Measurements from ENCODE around the gene MSRB3.

Gene MSRB3

GRCh38 chr12:65327207-65328076, 49.0 kb downstream of the MSRB3 start:
- DNase-seq, result no peak

- DNase-seq, result no peak
Observed at GRCh38 chr12:65329721-65330120, 51.2 kb downstream of the MSRB3 start.

- no peak for DNase-seq
Observed at GRCh38 chr12:65330331-65330730, 51.8 kb downstream of the MSRB3 start.

- DNase-seq, result no peak
Observed at GRCh38 chr12:65331456-65331855, 53.0 kb downstream of the MSRB3 start.

GRCh38 chr12:65333649-65334048, 55.2 kb downstream of the MSRB3 start:
- DNase-seq, result no peak

GRCh38 chr12:65334521-65334920, 56.0 kb downstream of the MSRB3 start:
- DNase-seq, result no peak

- DNase-seq, result no peak
Observed at GRCh38 chr12:65335021-65335714, 56.7 kb downstream of the MSRB3 start.

GRCh38 chr12:65335981-65336380, 57.5 kb downstream of the MSRB3 start:
- no peak for DNase-seq

GRCh38 chr12:65339161-65339560, 60.7 kb downstream of the MSRB3 start:
- DNase-seq, result no peak

GRCh38 chr12:65343230-65343629, 64.7 kb downstream of the MSRB3 start:
- no peak for DNase-seq

- no peak for DNase-seq
Observed at GRCh38 chr12:65343801-65344200, 65.3 kb downstream of the MSRB3 start.

GRCh38 chr12:65355461-65355860, 77.0 kb downstream of the MSRB3 start:
- no peak for DNase-seq

- no peak for DNase-seq
Observed at GRCh38 chr12:65362234-65363031, 84.0 kb downstream of the MSRB3 start.

GRCh38 chr12:65364046-65364445, 85.6 kb downstream of the MSRB3 start:
- DNase-seq, result no peak

GRCh38 chr12:65367396-65367795, 88.9 kb downstream of the MSRB3 start:
- no peak for DNase-seq

GRCh38 chr12:65368055-65368454, 89.6 kb downstream of the MSRB3 start:
- no peak for DNase-seq

- DNase-seq, result no peak
Observed at GRCh38 chr12:65372574-65372973, 94.1 kb downstream of the MSRB3 start.

- DNase-seq, result no peak
Observed at GRCh38 chr12:65384240-65384639, 105.8 kb downstream of the MSRB3 start.

GRCh38 chr12:65387396-65387795, 108.9 kb downstream of the MSRB3 start:
- no peak for DNase-seq

- no peak for DNase-seq
Observed at GRCh38 chr12:65389436-65389835, 111.0 kb downstream of the MSRB3 start.

GRCh38 chr12:65391711-65392110, 113.2 kb downstream of the MSRB3 start:
- DNase-seq, result no peak

- DNase-seq, result no peak
Observed at GRCh38 chr12:65392491-65392890, 114.0 kb downstream of the MSRB3 start.

GRCh38 chr12:65403188-65403587, 124.7 kb downstream of the MSRB3 start:
- no peak for DNase-seq

All from NCI-H2171 (cell line).